ENCODE data around the gene POLR2C.
"Not testable (repeated sequence)": the region's sequence is repeated elsewhere in the genome, so short reads cannot be mapped to it uniquely, and the experiment has no call there.

POLR2C gene

DNA sequence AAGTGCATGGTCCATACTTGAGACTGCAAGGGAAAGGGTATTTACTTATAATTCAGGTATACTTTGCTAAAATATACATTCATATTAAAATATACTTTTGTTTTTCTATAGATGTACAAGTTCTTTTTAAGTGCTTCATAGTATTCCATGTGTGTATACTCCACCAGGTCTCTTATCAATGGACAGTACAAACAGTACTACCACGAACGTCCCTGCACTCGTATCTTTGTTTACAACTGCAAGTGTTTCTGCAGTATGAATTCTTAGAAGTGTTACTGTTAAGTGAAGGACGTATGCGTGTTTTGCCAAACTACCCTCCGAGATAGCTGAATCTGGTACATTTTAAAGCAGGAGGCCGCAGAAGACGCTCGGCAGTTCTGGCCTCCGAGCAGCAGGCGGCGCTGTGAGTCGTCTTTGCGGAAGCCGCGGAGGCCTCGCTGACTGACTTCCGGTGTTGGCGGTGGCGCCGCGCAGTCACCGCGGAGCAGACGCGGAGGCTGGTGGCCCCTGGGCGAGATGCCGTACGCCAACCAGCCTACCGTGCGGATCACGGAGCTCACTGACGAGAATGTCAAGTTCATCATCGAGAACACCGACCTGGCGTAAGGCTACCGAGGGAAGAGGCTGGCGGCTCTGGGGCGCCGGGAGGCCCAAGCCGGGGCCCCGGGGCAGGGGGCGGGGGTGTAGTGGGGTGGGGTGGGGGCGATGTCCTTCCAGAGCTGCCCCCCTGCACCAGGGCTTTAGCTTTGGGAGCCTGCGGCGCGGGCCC lies at the start of gene POLR2C:
Gene POLR2C, plus strand, starts transcription at position 471 of the 769 bp plus-strand sequence. Its CDS starts 46 bp downstream, at position 517.
- peak; percentile 89 for DNase-seq

DNA sequence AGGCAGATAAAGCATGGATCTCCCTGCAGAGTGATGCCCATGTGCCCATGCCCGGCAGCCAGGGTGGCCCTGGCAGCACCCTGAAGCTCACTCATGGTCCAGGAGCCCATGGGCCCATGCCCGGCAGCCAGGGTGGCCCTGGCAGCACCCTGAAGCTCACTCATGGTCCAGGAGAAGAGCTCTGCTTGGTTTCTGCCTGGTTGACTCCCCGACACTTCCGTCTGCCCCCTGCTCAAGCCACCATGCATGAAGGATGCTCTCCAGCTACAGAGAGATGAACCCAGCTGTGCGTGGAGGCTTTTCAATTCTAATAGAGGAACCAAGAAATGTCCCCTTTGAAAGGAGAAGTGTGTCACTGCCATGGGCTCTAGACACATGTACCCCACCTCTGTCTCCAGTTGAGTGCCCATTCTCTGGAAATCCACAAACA lies 49.2 kb upstream of the POLR2C start:
- DNase-seq = no peak

DNA sequence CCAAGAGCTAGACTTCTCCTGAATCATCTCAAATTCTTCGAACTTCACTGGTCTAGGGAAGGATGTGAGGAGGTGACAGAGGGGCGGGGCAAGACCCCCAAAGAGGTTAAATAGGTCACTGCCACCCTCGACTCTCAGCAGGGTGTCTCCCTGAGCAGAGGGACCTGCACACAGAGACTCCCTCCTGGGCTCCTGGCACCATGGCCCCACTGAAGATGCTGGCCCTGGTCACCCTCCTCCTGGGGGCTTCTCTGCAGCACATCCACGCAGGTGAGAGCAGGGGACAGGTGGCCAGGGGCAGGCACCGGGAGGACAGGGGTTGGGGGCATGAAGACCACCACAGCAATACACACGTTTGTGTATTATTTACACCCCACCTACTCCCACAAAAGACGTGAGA lies 48.7 kb upstream of the POLR2C start:
- DNase-seq = no peak

DNA sequence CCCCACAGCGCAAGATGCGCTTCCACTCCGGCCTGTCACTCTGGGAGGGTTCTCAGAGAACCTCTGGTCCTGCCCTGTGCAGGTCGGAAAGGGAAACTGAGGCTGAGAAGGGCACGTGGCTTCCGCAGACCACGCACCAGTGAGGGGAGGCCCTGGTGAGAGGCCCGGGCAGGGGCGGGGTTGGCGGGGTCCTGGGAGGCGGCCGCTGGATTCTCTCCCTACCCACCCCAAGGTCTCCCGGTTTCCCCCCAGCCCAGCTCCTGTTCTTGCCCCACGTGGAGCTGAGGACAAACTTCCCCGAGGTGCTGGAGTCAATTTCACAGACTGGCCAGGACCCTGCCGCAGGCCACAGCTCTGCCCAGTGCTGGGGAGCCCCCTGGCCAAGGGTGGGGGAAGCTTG lies 46.4 kb upstream of the POLR2C start:
- DNase-seq = no peak

DNA sequence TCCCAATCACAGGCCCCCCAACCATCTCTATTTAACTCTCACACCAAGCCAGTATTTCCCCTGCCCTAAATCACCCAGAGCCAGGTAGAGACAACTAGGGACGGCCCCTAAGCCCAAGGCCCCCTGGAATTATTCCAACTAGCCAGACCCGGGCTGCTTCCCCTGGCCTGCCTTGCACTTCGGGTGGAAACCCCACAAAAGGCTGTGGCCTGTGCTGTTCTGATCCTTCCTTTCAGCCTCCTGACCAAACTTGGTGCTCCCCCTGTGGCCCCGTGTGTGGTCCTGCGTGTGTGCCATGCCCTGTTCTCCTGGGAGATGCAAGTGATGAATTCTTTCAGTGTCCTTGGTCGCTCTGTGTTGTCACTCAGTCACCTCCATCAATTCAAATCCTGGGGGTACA lies 43.0 kb upstream of the POLR2C start:
- DNase-seq = no peak

DNA sequence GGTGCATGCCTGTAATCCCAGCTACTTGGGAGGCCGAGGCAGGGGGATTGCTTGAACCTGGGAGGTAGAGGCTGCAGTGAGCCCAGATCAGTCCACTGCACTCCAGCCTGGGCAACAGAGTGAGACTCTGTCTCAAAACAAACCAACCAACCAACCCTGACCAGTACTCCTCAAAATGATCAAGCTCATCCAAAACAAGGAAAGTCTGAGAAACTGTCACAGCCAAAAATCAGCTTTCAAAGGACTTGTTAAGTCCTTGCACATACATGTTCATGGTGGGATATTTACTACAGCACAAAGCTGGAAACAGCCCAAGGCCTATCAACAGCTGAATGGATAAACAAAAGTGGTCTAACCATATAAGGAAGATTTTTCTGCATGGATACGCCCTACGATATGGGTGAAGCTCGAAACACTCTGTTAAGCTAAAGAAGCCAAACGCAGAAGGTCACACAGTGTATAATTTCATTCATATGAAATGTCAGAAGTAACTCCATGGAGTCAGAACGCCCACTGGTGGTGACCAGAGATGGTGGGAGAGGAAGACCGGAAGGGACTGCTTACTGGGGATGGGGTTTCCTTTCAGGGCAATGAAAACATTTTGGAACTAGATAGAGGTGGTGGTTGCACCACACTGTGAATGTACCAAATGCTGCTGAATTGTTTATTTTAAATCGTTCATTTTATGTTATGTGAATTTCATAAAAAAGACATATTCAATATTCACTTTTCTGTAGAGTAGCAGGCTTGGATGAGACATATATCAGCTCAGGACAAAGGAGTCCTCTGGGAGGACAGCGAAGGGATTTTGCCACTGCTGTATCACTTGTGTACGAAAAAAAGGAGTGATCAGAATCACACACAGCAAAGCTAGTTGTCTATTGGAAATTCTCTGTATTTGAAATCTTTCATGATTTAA lies 40.2 kb upstream of the POLR2C start:
- DNase-seq = no peak

DNA sequence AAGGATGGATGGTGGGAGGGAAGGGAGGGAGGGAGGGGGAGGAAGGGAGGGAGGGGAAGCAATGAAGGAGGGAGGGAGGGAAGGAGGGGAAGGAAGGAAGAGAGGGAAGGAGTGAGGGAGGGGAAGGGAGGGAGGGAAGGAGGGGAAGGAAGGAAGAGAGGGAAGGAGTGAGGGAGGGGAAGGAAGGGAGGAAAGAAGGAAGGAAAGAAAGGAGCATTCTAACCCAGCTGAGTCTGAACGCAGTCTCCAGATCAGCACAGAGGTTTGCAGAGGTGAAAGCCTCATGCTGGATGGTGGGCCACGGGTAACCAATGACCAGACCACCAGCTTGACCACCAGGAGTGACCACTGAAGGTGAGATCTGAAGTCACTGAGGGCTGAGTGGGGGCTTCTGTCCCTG lies 39.3 kb upstream of the POLR2C start:
- DNase-seq = no peak

DNA sequence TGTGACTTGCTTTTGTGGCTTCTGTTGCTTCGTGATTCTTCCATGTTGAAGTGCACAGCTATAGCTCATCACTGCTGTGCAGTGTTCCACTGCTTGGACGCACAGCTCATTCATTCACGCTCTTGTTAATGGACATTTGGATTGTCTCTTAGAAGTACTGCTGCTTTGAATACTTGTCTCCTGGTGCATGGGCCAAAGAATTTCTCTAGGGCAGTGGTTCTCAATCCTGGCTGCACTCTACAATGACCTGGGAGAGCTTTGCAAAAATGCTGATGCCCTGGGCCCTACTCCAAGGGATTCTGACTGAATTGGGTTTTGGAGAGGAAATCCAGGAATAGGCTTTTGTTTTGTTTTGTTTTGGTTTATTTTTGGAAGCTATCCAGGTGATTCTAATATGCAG lies 37.9 kb upstream of the POLR2C start:
- DNase-seq = no peak

DNA sequence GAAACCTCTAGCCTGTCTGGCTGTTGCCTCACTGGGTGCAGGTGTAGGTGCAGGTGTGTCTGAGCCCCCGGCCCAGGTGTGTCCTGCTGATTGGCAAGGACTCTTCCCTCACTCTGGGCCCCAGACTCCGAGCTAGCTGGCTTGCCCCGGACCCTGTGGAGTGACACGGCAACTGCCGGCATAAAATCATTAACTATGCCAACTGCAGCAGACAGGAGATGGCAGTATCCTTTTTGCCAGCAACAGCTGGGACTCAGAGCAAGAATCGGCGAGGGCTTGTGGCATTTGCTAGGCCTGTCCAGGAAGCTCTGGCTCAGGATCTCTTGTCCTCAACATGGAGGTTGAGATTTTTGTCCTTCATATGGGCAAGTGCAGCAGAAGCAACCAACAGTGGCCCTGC lies 36.1 kb upstream of the POLR2C start:
- DNase-seq = no peak

DNA sequence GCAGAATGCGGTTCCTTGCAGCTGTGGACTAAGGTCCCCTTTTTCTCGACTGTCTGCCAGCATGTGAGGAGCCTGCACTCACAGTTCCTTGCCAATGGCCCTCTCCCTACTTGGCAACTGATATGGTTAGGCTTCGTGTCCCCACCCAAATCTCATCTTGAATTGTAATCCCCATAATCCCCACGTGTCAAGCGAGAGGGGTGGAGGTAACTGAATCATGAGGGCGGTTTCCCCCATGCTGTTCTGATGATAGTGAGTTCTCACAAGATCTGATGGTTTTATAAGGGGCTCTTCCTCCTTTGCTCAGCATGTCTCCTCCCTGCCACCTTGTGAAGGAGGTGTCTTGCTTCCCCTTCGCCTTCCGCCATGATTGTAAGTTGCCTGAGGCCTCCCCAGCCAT lies 35.2 kb upstream of the POLR2C start:
- DNase-seq = no peak

DNA sequence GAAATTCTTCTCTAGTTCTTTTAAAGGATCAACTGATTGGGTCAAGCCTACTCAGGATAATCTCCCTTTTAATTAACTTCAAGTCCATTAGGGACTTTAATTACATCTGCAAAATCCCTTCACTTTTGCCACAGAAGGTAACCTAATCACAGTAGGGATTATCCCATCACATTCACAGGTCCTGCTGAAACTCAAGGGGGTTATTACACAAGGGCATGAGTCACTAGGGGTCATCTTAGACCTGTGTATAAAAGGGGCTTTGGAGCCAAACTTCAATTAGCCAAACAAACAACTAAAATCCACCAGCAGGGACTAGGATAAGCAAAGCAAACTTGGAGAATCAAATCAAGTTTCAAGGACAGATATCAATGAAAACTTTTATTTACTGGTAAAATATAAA lies 34.7 kb upstream of the POLR2C start:
- DNase-seq = no peak

DNA sequence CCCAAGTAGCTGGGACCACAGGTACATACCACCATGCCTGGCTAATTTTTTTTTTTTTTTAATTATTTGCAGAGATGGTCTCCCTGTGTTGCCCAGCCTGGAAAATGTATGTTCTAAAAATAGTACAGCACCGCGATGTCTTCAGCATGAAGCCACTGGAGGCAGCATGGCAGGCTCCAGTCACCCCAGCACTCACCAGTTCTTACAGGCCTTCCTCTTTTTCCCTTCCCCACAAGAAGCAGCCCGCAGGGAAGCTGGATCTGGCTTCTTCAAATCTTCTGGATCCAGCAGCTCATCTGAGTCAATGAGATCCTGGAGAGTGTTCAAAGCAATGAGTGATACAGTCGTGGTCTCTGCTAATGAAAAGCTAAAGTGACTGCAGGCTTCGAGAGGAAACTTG lies 31.5 kb upstream of the POLR2C start:
- no peak for DNase-seq

DNA sequence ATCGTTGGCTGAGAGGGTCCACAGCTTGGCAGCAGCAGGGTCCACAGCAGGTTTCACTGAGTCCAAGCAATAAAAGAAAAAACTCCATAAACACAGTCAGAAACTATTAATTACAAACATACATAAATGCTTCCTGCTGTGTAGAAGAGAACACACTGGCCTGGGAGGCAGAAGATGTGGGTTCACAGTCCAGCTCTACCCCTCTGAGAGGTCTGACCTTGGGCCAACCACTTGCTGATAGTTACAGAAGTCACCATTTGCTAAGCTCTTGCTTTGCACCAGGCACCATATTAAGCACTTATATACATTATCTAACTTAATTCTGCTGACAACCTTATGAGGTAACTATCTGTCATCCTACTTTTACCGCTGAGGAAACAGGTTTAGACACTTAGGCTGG lies 30.0 kb upstream of the POLR2C start:
- DNase-seq = no peak

DNA sequence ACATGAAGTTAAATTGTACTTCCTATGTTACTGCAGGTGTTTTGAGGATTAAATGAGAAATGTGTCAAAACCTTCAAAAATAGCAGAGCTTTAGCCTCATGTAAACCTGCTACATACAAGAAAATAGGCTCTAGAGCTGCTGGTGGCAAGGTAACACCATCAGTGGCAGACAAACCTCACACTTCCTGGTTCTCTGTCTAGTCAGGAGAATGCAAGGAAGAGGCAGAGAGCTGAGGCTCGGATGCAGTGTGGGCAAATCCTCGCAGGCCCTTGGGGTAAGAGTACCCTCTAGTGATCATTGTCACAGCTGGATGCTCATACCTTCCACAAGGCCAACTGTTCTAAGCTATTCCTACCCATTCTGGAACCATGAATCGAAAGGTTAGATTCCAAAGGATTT lies 29.5 kb upstream of the POLR2C start:
- no peak for DNase-seq

DNA sequence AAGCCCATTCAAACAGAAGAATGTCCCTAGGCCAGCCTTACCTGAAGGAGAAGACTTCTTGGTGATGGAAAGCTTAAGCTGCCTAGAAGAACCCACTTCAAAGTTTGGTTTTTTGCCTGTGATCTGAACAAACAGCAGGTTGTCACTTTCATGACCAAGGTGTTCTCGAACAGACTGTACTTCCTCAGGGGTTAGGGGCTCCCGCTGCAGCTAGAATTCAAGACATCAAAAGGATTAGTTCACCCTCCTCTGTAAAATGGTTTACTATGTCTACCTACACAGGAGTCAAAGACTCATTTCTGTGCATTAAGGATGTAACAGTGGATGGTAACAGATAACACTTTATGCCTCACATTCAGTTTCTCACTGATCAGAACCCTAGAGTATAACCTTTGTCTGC lies 28.5 kb upstream of the POLR2C start:
- DNase-seq = no peak

DNA sequence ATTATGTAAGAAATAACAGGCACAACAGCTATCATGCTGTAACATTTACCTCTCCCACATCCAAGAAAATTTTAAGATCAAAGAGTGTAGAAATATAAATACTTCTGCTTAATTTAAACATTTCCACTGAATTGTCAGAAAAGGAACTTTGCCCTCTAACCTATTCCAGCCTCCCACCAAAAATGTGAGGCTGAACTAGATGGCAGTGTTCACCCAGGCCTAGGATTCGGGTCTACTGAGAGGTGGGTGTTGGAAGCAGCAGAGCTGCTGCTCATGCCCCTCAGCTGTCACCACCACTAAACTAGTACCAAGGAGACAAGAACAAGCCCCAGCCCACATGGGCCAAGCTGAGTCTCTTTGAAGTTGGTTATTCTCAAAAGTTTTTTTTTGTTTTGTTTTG lies 26.6 kb upstream of the POLR2C start:
- DNase-seq = no peak

DNA sequence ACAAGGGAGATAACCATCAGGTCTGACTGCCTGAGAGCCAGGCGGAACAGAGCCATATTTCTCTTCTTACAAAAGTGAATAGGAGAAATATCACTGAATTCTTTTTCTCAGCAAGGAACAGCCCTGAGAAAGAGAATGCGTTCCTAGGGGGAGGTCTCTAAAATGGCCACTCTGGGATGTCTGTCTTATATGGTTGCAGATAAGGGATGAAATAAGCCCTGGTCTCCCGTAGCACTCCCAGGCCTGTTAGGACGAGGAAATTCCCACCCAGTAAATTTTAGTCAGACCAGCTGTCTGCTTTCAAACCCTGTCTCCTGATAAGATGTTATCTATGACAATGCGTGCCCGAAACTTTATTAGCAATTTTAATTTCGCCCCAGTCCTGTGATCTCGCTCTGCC lies 22.5 kb upstream of the POLR2C start:
- DNase-seq = not testable (repeated sequence)

DNA sequence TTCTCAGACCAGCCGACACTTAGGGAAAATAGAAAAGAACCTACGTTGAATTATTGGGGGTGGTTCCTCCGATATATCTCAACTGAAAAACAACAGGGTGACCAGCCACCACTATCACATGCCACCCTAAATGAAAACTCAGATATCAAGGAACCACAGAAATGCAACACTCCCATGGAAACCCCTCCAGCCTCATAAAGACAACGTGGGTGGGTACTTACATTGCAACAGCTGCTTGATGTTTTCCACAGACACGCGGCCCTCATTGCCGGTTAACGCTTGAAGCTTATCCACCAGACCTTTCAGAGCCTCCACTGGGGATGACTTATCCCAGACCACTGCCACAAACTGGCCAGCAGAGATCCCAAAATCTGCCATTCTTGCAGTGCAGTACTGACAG lies 21.9 kb upstream of the POLR2C start:
- not testable (repeated sequence) for DNase-seq

DNA sequence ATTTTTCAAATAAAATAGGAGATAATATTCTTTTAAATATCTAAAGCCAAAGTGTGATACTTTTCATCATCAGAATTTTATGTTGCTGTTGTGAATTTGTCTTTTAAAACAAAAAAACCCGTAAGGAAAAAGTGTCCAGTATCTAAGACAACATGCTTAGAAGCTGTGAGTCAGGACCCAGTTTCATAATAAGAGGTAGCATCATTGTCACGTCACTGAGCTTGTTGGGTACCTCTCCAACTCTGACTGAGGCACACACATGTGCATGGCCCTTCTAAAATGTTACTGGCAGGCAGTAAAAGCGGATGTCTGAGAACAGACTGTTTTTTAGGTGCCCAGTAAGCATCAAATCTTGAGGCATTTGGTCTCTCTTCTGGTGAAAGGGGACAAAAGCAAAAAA lies 17.8 kb upstream of the POLR2C start:
- no peak for DNase-seq

DNA sequence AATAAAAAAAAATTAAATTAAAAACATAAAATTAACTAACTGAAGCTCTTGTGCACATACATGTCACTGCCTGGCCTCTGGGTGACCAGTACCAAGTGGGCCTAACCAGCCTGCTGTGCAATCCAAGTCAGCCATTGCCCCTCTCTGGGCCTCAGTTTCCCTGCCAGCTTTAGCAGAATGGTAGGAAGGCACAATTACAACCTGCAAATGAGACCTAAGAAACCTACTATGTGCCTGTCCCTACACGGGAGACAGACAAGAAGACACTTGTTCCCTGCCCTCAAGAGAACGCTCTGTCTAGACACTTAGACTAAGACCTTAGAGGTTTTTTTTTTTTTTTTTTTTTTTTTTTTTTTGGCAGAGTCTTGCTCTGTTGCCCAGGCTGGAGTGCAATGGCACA lies 17.0 kb upstream of the POLR2C start:
- DNase-seq = no peak

DNA sequence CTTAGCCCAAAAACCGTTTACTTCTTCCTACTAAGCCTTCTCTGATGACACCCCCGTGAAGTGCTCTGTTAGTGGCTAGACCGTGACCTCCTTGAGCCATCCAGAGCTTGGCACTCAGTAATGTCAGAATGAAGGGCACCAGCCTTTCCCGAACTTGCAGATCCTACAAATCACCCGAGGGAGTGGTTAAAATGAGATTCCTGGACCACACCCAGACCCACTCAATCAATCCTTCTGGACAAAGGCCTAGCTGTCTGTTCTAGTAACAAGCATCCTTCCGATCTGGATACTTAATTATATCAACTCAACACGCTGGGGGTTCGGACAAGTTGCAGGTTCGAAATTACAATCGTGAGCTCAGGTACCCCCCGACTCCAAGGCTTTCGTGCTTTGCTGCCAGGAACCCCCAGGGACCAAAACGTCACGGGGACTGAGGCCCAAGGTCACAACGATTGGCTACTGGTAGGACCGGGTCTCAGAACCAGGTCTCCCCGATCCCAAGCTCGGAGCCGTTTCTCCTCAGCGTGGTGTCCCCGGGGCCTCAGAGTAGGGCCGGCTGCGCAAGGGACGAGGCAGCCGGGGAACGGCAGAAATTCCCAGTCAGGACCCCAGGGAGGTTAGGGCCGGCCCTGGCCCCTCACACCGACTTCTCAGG lies 15.8 kb upstream of the POLR2C start:
- DNase-seq = no peak

DNA sequence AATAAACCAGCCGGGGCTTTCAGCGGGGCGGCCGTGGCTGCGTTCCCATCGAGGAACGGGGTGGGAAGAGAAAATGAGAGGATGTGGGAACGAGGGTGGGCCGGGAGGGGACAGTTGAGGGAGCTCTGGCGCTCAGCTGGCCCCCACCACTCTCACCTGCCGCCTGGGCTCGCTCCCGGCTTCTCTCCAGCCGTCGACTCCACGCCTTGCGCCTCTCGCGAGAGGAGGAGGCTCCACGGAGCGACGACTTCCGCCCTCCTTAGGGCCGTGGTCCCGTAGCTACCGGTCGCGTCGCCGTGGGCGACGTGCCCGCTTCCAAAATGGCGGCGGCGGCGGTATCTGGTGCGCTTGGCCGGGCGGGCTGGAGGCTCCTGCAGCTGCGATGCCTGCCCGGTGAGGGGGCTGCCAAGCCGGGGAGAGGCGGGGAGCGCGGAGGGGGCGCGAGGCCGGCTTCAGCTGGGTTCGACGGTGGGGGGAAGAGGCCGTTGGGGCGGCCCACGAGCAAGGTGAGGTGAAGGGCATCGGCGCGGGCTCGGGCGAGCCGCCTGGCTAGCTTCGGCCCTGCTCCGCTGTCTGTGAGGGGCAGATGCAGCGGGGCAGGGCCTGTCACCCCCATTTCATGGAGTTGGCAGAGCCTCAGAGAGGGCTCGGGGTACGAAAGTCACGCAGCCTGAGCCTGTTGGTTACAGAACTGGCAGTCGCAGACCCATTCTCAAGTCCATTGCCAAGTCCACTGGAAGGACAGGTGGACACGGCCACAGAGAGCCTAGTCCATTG lies 15.1 kb upstream of the POLR2C start, which contains the start of the genes CIAPIN1 and COQ9:
Gene CIAPIN1, minus strand, starts transcription at position 200 of the 777 bp plus-strand sequence. CDS start 6,457 bp downstream, outside the sequence.
Gene COQ9, plus strand, starts transcription at position 294 of the 777 bp plus-strand sequence. Its CDS starts 27 bp downstream, at position 321.
- DNase-seq = peak; percentile 85

DNA sequence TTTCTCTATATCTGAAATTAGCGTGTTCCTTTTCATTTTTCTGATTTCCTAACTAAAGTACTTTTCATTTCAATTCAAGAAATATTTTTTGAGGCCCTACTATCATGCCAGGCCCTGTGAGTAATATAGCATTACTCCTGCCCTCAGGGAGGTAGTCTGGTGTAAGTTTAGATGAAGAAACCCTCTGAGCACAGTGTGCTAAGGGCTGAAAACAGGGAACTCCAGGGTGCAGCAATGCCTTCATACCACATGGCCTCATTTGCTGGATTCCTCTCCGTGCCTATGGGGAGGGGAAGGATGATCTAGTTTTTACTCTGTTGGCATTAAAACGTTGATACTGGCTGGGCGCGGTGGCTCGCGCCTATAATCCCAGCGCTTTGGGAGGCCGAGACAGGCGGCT lies 10.5 kb upstream of the POLR2C start:
- no peak for DNase-seq

Measured in activated T-cell treated with anti-CD3 and anti-CD28 coated beads for 4 hours (primary cell).